Caki2 (cell line): ENCODE measurements around the gene GPHA2. TPM values are rescaled to one million over a fixed set of nuclear protein-coding genes. Genes with fewer than 3 reads are reported as not detected.

Experiments
- total RNA-seq: library from RNA; depleted of rRNA; stranded (reverse); fragments of >200 nt; shearing (Covaris generic); gene quantifications from 2 replicates; pipeline ENCODE4 v1.2.3, GENCODE V29; 2014; ENCODE audit warnings: low replicate concordance; rRNA removed

Gene GPHA2
- total RNA-seq, 1 experiment from 2014 or later = not detected

Other genes with a start within 250 kb of the GPHA2 start
- gene NRXN2, start 212.7 kb downstream of the GPHA2 start, total RNA-seq = 2.2 and 22.7 TPM in 2 replicates
- not detected in 2 replicates for gene RASGRP2, start 191.8 kb downstream of the GPHA2 start, total RNA-seq
- 0.23 TPM in 1 of 2 replicates, not detected in the other for gene PYGM, start 175.9 kb downstream of the GPHA2 start, total RNA-seq
- gene SF1, start 157.4 kb downstream of the GPHA2 start, total RNA-seq = 43.2 and 95.5 TPM in 2 replicates
- gene MAP4K2, start 132.7 kb downstream of the GPHA2 start, total RNA-seq = 12.9 and 14.4 TPM in 2 replicates
- gene MEN1, start 125.3 kb downstream of the GPHA2 start, total RNA-seq = 5.3 and 5.4 TPM in 2 replicates
- 0.12 and 1.1 TPM in 2 replicates for gene CDC42BPG, start 91.2 kb downstream of the GPHA2 start, total RNA-seq
- 53.4 and 68.3 TPM in 2 replicates for gene EHD1, start 57.3 kb downstream of the GPHA2 start, total RNA-seq
- 4.8 and 11.1 TPM in 2 replicates for gene ATG2A, start 18.7 kb downstream of the GPHA2 start, total RNA-seq
- 13.2 and 16.0 TPM in 2 replicates for gene PPP2R5B, start 11.2 kb downstream of the GPHA2 start, total RNA-seq
- gene MAJIN, start 36.2 kb upstream of the GPHA2 start, total RNA-seq = 0.38 TPM in 1 of 2 replicates, not detected in the other
- 2.3 TPM in 1 of 2 replicates, not detected in the other for gene BATF2, start 61.1 kb upstream of the GPHA2 start, total RNA-seq
- gene ARL2, start 78.3 kb upstream of the GPHA2 start, total RNA-seq = 118 and 140 TPM in 2 replicates
- 14.2 and 16.8 TPM in 2 replicates for gene SNX15, start 91.5 kb upstream of the GPHA2 start, total RNA-seq
- gene SAC3D1, start 105.3 kb upstream of the GPHA2 start, total RNA-seq = 63.6 and 72.7 TPM in 2 replicates
- gene NAALADL1, start 122.7 kb upstream of the GPHA2 start, total RNA-seq = 0.88 TPM in 1 of 2 replicates, not detected in the other
- gene CDCA5, start 148.1 kb upstream of the GPHA2 start, total RNA-seq = 41.7 and 63.4 TPM in 2 replicates
- 39.6 and 78.3 TPM in 2 replicates for gene ZFPL1, start 148.3 kb upstream of the GPHA2 start, total RNA-seq
- 115 and 146 TPM in 2 replicates for gene VPS51, start 160.3 kb upstream of the GPHA2 start, total RNA-seq
- 8.1 and 19.1 TPM in 2 replicates for gene TM7SF2, start 176.0 kb upstream of the GPHA2 start, total RNA-seq
- 11.4 and 16.5 TPM in 2 replicates for gene ZNHIT2, start 181.8 kb upstream of the GPHA2 start, total RNA-seq
- gene FAU, start 186.2 kb upstream of the GPHA2 start, total RNA-seq = 139 and 153 TPM in 2 replicates
- 66.7 and 84.9 TPM in 2 replicates for gene MRPL49, start 186.4 kb upstream of the GPHA2 start, total RNA-seq
- 4.3 and 5.4 TPM in 2 replicates for gene SYVN1, start 198.6 kb upstream of the GPHA2 start, total RNA-seq
- not detected in 2 replicates for gene SPDYC, start 234.3 kb upstream of the GPHA2 start, total RNA-seq
- gene CAPN1, start 246.0 kb upstream of the GPHA2 start, total RNA-seq = 67.8 and 128 TPM in 2 replicates